ENCODE results near the gene CDK5RAP1.

DNA sequence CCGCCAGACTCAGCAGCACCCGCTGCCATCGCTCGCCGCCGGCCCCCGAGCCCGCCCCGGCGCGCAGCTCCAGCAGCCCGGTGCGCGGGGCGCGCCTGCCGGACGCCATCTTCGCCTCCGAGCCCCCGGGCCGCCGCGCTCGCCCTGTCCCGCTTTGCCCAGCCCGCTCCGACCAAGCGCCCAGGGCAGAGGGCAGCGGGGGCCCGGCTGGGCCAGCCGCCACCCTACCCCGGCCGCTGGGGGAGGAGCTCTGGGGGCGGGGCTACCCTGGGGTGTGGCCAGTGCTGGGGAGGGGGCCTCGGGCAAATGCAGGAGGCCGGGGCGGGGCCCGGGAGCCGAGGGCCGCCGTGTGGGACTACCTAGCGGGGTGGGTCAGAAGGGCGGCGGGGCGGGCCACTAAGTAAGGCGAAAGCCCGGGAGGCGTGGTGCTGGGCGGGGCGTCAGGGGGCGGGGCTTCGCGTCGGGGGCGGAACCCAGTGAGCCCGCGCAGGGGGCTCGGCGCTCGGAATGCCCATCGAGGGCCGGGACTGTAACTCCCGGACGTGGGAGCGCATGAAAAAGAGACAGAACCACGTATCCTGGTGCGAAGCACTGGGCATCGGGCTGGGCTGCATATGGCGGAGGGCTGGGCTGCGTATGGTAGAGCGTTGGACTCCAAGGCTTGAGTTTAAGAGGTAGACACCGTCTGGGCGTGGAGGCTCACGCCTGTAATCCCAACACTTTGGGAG is 42.4 kb upstream of the CDK5RAP1 start, which contains the start of gene SNTA1:
- TF ChIP-seq, protein P1, sequence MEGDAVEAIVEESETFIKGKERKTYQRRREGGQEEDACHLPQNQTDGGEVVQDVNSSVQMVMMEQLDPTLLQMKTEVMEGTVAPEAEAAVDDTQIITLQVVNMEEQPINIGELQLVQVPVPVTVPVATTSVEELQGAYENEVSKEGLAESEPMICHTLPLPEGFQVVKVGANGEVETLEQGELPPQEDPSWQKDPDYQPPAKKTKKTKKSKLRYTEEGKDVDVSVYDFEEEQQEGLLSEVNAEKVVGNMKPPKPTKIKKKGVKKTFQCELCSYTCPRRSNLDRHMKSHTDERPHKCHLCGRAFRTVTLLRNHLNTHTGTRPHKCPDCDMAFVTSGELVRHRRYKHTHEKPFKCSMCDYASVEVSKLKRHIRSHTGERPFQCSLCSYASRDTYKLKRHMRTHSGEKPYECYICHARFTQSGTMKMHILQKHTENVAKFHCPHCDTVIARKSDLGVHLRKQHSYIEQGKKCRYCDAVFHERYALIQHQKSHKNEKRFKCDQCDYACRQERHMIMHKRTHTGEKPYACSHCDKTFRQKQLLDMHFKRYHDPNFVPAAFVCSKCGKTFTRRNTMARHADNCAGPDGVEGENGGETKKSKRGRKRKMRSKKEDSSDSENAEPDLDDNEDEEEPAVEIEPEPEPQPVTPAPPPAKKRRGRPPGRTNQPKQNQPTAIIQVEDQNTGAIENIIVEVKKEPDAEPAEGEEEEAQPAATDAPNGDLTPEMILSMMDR (IDR thresholded peaks at IDR 0.05; ENCODE audit: low read depth, low read length) = no peak
- no peak for TF ChIP-seq EZH2phosphoT487 (IDR thresholded peaks at IDR 0.05; ENCODE audit: low read depth)

Data from OCI-LY3 (cell line).